Measurements from ENCODE around the gene USP40.
A peak's percentile ranks its signal among the peaks of the same experiment; 100 is the strongest.

- TF ChIP-seq CTCF (IDR thresholded peaks at IDR 0.05): peak in 1 of 5 experiments; percentile 7
- peak; percentile 35 to 58 for TF ChIP-seq POLR2A (IDR thresholded peaks at IDR 0.05)
- TF ChIP-seq EP300 (IDR thresholded peaks at IDR 0.05): peak; percentile 22 to 91
Measured at GRCh38 chr2:233566141-233566956, at the start of gene USP40.
